H9 (cell line): ENCODE data around the gene PLEKHO2. TPM values are rescaled to one million over a fixed set of nuclear protein-coding genes. Genes with fewer than 3 reads are reported as not detected.

Experiments
- DNase-seq: peaks from one replicate; pipeline ENCODE4 v3.0.0-alpha.2; 2017
- H2AFZ ChIP-seq: one replicate; pipeline ENCODE4 v1.6.1; 2013; ENCODE audit warnings: mild to moderate bottlenecking, low read length, control low read depth, moderate library complexity
- H2AK5ac ChIP-seq: 2 replicates; pipeline ENCODE4 v1.6.1; 2013; ENCODE audit warnings: low read length, control low read depth, mixed read lengths; ENCODE audit not compliant: insufficient read length
- H2BK120ac ChIP-seq: one replicate; pipeline ENCODE4 v1.6.1; 2013; ENCODE audit warnings: low read depth, mild to moderate bottlenecking, low read length, control low read depth, inconsistent platforms; ENCODE audit not compliant: poor library complexity, severe bottlenecking
- H2BK12ac ChIP-seq: 2 replicates; pipeline ENCODE4 v1.6.1; 2013; ENCODE audit warnings: low read length, control low read depth, mixed read lengths, low read depth; ENCODE audit not compliant: insufficient read length
- H2BK15ac ChIP-seq: 2 replicates; pipeline ENCODE4 v1.6.1; 2013; ENCODE audit warnings: low read depth, low read length, control low read depth
- H2BK20ac ChIP-seq: one replicate; pipeline ENCODE4 v1.6.1; 2013; ENCODE audit warnings: low read depth, mild to moderate bottlenecking, low read length, control low read depth, inconsistent platforms; ENCODE audit not compliant: poor library complexity, severe bottlenecking
- H2BK5ac ChIP-seq: 2 replicates; pipeline ENCODE4 v1.6.1; 2013; ENCODE audit warnings: low read length, control low read depth, mixed read lengths; ENCODE audit not compliant: insufficient read length
- H3K14ac ChIP-seq: 2 replicates; pipeline ENCODE4 v1.6.1; 2013; ENCODE audit warnings: low read length, control low read depth; ENCODE audit not compliant: insufficient read depth
- H3K18ac ChIP-seq: 2 replicates; pipeline ENCODE4 v1.6.1; 2013; ENCODE audit warnings: low read depth, mild to moderate bottlenecking, mixed read lengths, low read length, control low read depth; ENCODE audit not compliant: insufficient read length
- H3K23ac ChIP-seq: 2 replicates; pipeline ENCODE4 v1.6.1; 2013; ENCODE audit warnings: low read length, control low read depth, mixed read lengths, low read depth; ENCODE audit not compliant: insufficient read length
- H3K23me2 ChIP-seq: 2 replicates; pipeline ENCODE4 v1.6.1; 2013; ENCODE audit warnings: low read depth, mild to moderate bottlenecking, mixed read lengths, low read length, control low read depth; ENCODE audit not compliant: insufficient read length, poor library complexity, severe bottlenecking
- H3K27ac ChIP-seq: 2 replicates; pipeline ENCODE4 v1.5.1; 2013; ENCODE audit warnings: low read length, control low read depth, mixed read lengths, low read depth; ENCODE audit not compliant: insufficient read length
- H3K27me3 ChIP-seq: 2 replicates; pipeline ENCODE4 v1.6.1; 2013; ENCODE audit warnings: low read length, control low read depth, inconsistent platforms; ENCODE audit not compliant: insufficient read depth
- H3K4ac ChIP-seq: 2 replicates; pipeline ENCODE4 v1.6.1; 2013; ENCODE audit warnings: low read depth, mild to moderate bottlenecking, control low read depth, inconsistent platforms, low read length, moderate library complexity
- H3K4me1 ChIP-seq: 2 replicates; pipeline ENCODE4 v1.6.1; 2013; ENCODE audit warnings: low read length, control low read depth, inconsistent platforms; ENCODE audit not compliant: insufficient read depth
- H3K4me2 ChIP-seq: 2 replicates; pipeline ENCODE4 v1.6.1; 2013; ENCODE audit warnings: low read length, control low read depth, mixed read lengths; ENCODE audit not compliant: insufficient read length, insufficient read depth
- H3K56ac ChIP-seq: 2 replicates; pipeline ENCODE4 v1.6.1; 2013; ENCODE audit warnings: low read depth, mild to moderate bottlenecking, mixed read lengths, low read length, control low read depth; ENCODE audit not compliant: insufficient read length
- H3K79me1 ChIP-seq: 2 replicates; pipeline ENCODE4 v1.6.1; 2013; ENCODE audit warnings: low read depth, mild to moderate bottlenecking, moderate library complexity, low read length, control low read depth, inconsistent platforms; ENCODE audit not compliant: insufficient read depth, poor library complexity, severe bottlenecking
- H3K79me2 ChIP-seq: 2 replicates; pipeline ENCODE4 v1.6.1; 2013; ENCODE audit warnings: low read length, control low read depth, inconsistent platforms; ENCODE audit not compliant: insufficient read depth
- H3K9ac ChIP-seq: 2 replicates; pipeline ENCODE4 v1.6.1; 2013; ENCODE audit warnings: low read length, control low read depth, mixed read lengths; ENCODE audit not compliant: insufficient read length; ENCODE audit errors: extremely low read depth
- H3K9me3 ChIP-seq: one replicate; pipeline ENCODE4 v1.6.1; 2013; ENCODE audit warnings: low read depth, low read length, inconsistent platforms; ENCODE audit not compliant: control insufficient read depth
- H3T11ph ChIP-seq: one replicate; pipeline ENCODE4 v1.6.1; 2013; ENCODE audit warnings: mild to moderate bottlenecking, low read length, control low read depth, inconsistent platforms
- H4K20me1 ChIP-seq: one replicate; pipeline ENCODE4 v1.6.1; 2013; ENCODE audit not compliant: control insufficient read depth, insufficient read length, insufficient read depth
- H4K5ac ChIP-seq: 2 replicates; pipeline ENCODE4 v1.6.1; 2013; ENCODE audit warnings: low read depth, mild to moderate bottlenecking, mixed read lengths, low read length, control low read depth; ENCODE audit not compliant: insufficient read length
- H4K8ac ChIP-seq: replicated peaks from 2 replicates; pipeline ENCODE4 v1.6.1; 2013; ENCODE audit warnings: low read length, control low read depth, mixed read lengths, low read depth; ENCODE audit not compliant: insufficient read length
- H4K91ac ChIP-seq: 2 replicates; pipeline ENCODE4 v1.6.1; 2013; ENCODE audit warnings: low read depth, mild to moderate bottlenecking, moderate library complexity, mixed read lengths, low read length, control low read depth; ENCODE audit not compliant: insufficient read length
- H3K27ac Mint-ChIP-seq, 3 experiments: 2 replicates in 2 of 3; 3 replicates in 1 of 3; pipeline ENCODE4 v1.8.0; 2020 to 2021; ENCODE audit warnings: mixed read lengths in 3 of 3, mild to moderate bottlenecking in 1 of 3, moderate library complexity in 1 of 3
- H3K27me3 Mint-ChIP-seq: 2 replicates; pipeline ENCODE4 v1.8.0; 2021; ENCODE audit warnings: low read depth, mild to moderate bottlenecking, moderate library complexity, mixed read lengths
- H3K36me3 Mint-ChIP-seq, 3 experiments: 2 replicates in 2 of 3; 3 replicates in 1 of 3; pipeline ENCODE4 v1.8.0; 2020 to 2021; ENCODE audit warnings: low read depth in 3 of 3, mixed read lengths in 3 of 3; ENCODE audit not compliant: insufficient read depth in 1 of 3
- H3K4me1 Mint-ChIP-seq, 2 experiments: 2 replicates each; pipeline ENCODE4 v1.8.0; 2020; ENCODE audit warnings: mixed read lengths in 2 of 2
- H3K4me3 Mint-ChIP-seq, 2 experiments: 2 replicates in 1 of 2; 3 replicates in 1 of 2; pipeline ENCODE4 v1.8.0; 2020 to 2021; ENCODE audit warnings: mild to moderate bottlenecking in 2 of 2, mixed read lengths in 2 of 2, moderate library complexity in 1 of 2
- H3K9me3 Mint-ChIP-seq, 2 experiments: 2 replicates in 1 of 2; 3 replicates in 1 of 2; pipeline ENCODE4 v1.8.0; 2020; ENCODE audit warnings: mild to moderate bottlenecking in 2 of 2, mixed read lengths in 2 of 2, moderate library complexity in 1 of 2
- WGBS: extraction: QIAGEN DNeasy Blood & Tissue Kit; methylation state at CpG from one replicate; pipeline ENCODE4 v1.1.7; 2013; ENCODE audit warnings: missing lambda C conversion rate, low lambda C conversion rate, mixed read lengths; ENCODE audit not compliant: insufficient read length; ENCODE audit errors: extremely low coverage; 5-methylcytosine and 5-hydroxymethylcytosine counted together
- total RNA-seq: library from RNA; stranded (reverse); gene quantifications from 2 replicates; pipeline ENCODE4 v1.2.1, GENCODE V29; 2021
- TF ChIP-seq, protein P1 (sequence below): fragments of 200-600 bp; sonication (generic); conservative IDR thresholded peaks from 3 replicates; pipeline ENCODE4 v1.8.0; 2021; ENCODE audit warnings: antibody characterized with exemption, mild to moderate bottlenecking

The PLEKHO2 gene
- total RNA-seq, 1 experiment from 2014 or later, result 18.1 TPM

DNA sequence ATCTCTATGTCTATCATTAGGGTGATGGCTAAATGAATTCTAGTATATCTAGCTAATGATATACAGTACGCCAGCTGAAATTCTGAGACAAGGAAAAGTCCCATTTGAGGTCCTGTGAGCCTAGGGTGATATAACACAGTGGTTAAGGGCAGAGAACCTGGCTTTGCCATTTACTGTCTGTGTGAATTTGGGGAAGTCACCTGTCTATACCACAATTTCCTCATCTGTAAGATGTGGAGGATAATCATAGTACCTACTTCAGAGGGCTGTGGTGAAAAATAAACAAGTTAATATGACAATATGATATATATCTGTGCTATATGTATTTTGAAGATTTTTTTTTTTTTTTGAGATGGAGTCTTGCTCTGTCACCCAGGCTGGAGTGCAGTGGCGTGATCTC lies 60.2 kb downstream of the PLEKHO2 start:
- no peaks in the 10 kb centered on the region for H4K20me1 ChIP-seq
- H3K79me2 ChIP-seq, result no peaks in the 10 kb centered on the region
- H3K4ac ChIP-seq, result no peak overlapping the region
- H3K27me3 ChIP-seq, result no peaks in the 10 kb centered on the region; the same call in 1 of the 2 replicates
- peaks cover 3% of the 10 kb centered on the region for H3K23me2 ChIP-seq
- H3K4me1 ChIP-seq, result no peaks in the 10 kb centered on the region
- TF ChIP-seq, protein P1, sequence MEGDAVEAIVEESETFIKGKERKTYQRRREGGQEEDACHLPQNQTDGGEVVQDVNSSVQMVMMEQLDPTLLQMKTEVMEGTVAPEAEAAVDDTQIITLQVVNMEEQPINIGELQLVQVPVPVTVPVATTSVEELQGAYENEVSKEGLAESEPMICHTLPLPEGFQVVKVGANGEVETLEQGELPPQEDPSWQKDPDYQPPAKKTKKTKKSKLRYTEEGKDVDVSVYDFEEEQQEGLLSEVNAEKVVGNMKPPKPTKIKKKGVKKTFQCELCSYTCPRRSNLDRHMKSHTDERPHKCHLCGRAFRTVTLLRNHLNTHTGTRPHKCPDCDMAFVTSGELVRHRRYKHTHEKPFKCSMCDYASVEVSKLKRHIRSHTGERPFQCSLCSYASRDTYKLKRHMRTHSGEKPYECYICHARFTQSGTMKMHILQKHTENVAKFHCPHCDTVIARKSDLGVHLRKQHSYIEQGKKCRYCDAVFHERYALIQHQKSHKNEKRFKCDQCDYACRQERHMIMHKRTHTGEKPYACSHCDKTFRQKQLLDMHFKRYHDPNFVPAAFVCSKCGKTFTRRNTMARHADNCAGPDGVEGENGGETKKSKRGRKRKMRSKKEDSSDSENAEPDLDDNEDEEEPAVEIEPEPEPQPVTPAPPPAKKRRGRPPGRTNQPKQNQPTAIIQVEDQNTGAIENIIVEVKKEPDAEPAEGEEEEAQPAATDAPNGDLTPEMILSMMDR, result no peak
- H4K5ac ChIP-seq, result no peak overlapping the region
- Mint-ChIP-seq H3K4me1 (peaks cover 18 to 24% of the 10 kb centered on the region in 2 experiments), H3K9me3 (peaks cover 27 to 29% of the 10 kb centered on the region in 2 experiments), H3K36me3 (peaks cover 15 to 26% (median 20%) of the 10 kb centered on the region in 3 experiments), H3K27ac (no peak overlapping the region), H3K4me3 (no peak overlapping the region), H3K27me3 (peaks cover 10% of the 10 kb centered on the region)
- no peak overlapping the region for H2BK20ac ChIP-seq
- no peak overlapping the region for H2BK12ac ChIP-seq
- H3K18ac ChIP-seq, result no peak overlapping the region
- no CpG with 5 or more reads among the region's 2 CpGs for WGBS
- H2BK15ac ChIP-seq, result no peak overlapping the region
- H3K14ac ChIP-seq, result no peak overlapping the region
- no peak overlapping the region for H2AFZ ChIP-seq
- no peak overlapping the region for H4K8ac ChIP-seq
- H3K9me3 ChIP-seq, result peaks cover 13% of the 10 kb centered on the region
- no peak overlapping the region for H2AK5ac ChIP-seq
- no peak overlapping the region for H4K91ac ChIP-seq
- H2BK5ac ChIP-seq, result no peak overlapping the region
- no peak overlapping the region for H2BK120ac ChIP-seq
- H3K79me1 ChIP-seq, result no peaks in the 10 kb centered on the region
- no peak overlapping the region for H3T11ph ChIP-seq
- H3K9ac ChIP-seq, result no peak overlapping the region
- no peak overlapping the region for H3K4me2 ChIP-seq
- DNase-seq, result no peak
- H3K56ac ChIP-seq, result no peak overlapping the region
- H3K27ac ChIP-seq, result no peak overlapping the region
- H3K23ac ChIP-seq, result no peak overlapping the region
